ENCODE measurements around the gene KCNK1.

Gene KCNK1

DNA sequence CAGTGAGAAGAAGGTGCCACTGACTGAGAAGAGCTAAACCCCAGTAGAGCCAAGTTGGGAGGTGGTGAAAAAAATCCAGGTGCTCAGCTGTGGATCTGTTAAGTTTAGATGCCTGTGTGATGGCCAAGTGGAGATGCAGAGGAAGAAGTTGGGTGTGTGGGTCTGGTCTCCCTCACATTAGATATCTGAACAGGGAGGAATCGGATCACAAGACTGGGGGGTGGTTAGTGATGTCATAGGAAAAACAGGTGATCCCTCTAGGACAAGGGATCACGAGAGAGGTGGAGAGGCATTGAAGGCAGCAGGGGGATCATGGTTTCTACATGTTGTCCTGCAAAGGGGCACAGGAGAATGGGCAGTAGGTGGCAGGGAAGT is 22.6 kb downstream of the KCNK1 start:
- DNase-seq (ENCODE audit: low spot score), result no peak

DNA sequence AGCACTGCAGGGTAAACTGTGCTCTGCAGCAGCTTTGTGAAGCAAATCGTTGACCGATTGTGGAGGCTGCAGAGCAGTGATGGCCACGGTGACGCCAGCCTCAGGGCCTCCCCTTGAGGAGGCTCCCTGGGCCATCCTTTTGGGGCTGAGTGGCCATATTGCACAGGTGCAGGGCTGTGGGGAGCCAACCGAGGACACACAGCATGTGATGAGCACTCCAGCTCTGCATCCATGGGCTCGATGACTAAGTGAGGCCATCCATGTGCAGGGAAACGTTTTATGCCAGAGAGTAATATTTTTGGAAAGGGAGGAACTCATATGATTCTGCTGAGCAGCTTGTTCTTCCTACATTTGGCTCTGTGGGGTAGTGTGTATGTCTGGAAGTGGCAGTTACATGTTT is 24.6 kb downstream of the KCNK1 start:
- DNase-seq (ENCODE audit: low spot score), result no peak

- DNase-seq (ENCODE audit: low spot score), result no peak
Measured at GRCh38 chr1:233639611-233640010, 25.7 kb downstream of the KCNK1 start.

DNA sequence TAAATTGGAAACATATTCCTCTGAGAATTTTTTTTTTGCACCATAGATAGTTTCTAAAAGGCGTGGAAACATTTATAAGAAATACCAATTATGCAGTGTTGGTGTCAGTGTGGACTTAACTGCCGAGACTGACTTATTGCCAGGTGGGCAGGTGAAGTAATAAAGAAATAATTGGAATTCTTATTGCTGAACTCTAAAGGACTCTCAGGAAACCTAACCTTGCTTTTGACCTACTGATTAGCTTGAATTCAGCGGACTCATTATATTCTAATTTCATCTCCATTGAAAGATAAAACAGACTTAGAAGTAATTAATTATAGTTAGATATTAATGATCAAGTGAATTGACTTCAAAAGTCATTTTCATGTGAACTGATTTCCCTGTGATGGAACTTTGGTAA is 26.3 kb downstream of the KCNK1 start:
- no peak for DNase-seq (ENCODE audit: low spot score)

- DNase-seq (ENCODE audit: low spot score), result no peak
Measured at GRCh38 chr1:233641029-233641428, 27.1 kb downstream of the KCNK1 start.

GRCh38 chr1:233647073-233647472 is 33.2 kb downstream of the KCNK1 start:
- no peak for DNase-seq (ENCODE audit: low spot score)

GRCh38 chr1:233647636-233648035 is 33.7 kb downstream of the KCNK1 start:
- DNase-seq (ENCODE audit: low spot score), result no peak

DNA sequence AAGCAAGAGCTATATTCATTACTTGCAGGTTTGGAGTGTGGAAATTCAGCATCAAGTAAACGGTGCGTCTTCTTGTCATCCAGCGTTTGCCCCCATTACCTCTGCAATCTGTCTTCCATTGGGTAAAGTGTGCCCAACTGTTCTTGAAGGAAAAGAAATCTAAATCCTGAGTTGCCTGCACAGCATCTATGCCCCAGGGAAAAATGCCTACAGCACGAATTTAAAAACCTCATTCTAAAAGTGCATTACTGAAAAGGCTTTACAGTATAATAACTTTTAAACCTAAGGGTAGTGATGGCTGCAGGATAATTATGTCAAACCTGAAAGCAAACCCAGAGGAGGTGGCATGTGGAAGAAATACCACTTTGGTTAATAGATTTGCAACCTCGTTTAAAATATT is 37.2 kb downstream of the KCNK1 start:
- DNase-seq (ENCODE audit: low spot score), result no peak

DNA sequence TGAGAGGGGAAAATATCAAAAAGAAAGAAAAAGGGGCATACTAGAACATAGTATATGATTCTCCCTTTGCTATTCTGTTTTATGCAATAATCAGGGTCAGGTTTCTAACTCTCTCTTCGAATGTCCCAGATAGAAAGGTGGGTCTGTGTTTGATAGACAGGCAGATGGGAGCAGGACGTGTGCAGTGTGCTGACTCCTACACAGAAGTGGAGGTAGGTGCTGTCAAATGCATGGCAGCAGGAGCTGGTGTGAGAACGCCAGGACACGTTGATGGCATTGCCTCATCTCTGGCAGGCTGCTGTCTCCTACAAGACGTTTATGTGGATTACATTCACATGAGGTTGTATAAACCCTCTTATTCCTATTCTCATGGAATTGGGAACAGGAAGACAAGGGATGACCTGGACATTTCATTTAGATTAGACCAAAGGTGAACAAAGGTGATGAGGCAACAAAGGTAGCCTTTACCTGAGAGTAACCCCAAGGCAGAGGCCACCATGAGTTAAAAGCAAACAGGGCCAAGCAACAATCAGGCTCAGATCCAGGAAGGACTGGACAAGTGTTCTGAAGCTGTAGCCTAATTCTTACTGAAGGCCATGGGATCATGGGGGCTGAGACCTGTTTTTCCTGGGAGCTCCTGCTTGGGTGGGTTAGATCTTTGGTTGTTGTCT is 37.8 kb downstream of the KCNK1 start:
- no peak for DNase-seq (ENCODE audit: low spot score)

- DNase-seq (ENCODE audit: low spot score), result no peak
Measured at GRCh38 chr1:233652526-233652925, 38.6 kb downstream of the KCNK1 start.

- no peak for DNase-seq (ENCODE audit: low spot score)
Measured at GRCh38 chr1:233654658-233655280, 40.9 kb downstream of the KCNK1 start.

DNA sequence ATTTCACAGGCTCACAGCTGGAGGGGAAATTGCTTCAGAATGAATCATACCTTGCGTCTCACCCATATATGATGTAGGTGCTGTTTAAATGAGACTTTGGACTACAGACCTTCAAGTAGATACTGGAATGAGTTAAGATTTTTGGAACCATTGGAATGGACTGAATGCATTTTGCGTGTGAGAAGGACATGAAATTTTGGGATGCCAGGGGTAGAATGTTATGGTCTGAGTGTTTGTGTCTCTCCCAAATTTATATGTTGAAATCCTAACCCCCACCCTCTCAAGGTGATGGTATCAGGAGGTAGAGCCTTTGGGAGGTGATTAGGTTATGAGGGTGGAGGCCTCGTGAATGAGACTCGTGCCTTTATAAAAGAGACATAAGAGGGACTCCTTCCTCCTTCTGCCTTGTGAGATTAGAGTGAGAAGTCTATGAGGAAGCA is 41.4 kb downstream of the KCNK1 start:
- no peak for DNase-seq (ENCODE audit: low spot score)

GRCh38 chr1:233656032-233656635 is 42.2 kb downstream of the KCNK1 start:
- no peak for DNase-seq (ENCODE audit: low spot score)

DNA sequence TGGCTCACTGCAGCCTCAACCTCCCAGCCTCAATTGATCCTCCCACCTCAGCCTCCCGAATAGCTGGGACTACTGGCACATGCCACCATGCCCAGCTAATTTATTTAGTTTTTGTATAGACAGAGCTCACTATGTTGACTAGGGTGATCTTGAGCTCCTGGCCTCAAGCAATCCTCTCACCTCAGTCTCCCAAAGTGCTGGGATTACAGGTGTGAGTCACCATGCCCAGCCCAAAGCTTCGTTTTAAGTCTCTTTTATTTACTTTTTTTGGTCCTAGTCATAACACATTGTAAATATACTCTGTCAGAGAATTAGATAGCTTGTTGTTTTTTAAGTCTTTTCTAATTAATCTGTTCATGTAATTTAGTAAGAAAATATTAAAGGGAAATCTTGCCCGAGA is 42.8 kb downstream of the KCNK1 start:
- DNase-seq (ENCODE audit: low spot score), result no peak

DNA sequence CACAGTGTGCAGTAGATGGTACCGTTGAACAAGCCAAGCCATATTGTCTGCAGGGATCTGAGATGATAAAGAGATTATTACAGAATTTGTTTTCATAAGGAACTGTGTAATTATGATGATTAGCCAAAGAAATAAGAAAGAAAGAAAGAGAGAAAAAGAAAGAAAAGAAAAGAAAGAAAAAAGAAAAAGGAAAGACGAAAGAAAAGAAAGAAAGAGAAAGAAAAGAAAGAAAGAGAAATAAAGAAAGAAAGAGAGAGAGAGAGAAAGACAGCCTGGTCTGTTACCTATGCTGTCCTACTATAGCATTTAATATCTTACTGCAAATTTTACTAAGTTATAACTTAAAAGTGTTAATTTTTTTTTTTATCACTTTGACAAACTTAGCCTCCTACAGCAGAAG is 43.6 kb downstream of the KCNK1 start:
- DNase-seq (ENCODE audit: low spot score), result no peak

GRCh38 chr1:233659495-233659894 is 45.6 kb downstream of the KCNK1 start:
- DNase-seq (ENCODE audit: low spot score), result no peak

- DNase-seq (ENCODE audit: low spot score), result no peak
Measured at GRCh38 chr1:233661376-233662159, 47.7 kb downstream of the KCNK1 start.

DNA sequence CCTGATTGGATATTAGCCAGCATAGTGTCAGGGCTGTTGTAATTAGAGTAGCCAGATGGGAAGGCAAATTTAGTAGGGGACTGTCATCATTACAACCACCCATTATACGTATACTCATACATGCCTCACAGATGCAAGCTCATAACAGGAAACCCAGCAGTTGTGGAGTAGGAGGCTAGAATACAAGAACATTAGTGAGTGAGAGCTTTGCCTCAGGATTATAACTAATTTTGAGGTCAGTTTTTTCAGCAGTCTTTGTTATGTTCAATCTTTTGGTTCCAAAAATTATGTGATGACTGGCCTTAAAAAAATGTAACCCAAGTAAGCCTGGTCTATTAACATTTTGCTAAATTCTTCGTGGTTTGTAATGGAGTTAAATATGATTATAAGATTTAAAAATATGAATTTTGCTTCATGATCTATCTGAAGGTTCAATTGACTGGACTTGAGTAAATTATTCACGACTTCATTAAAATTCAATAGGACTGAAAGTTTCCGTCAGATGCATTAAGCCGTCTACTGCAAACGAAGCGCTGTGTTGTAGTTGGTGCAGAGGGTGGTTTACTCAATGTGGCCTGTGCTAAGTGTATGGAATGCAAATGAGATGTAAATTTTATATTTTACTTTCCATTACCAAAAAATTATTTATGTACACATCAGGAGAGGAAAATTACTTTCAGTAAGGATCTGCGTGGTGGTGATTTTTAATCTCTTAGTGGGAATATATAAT is 48.8 kb downstream of the KCNK1 start:
- DNase-seq (ENCODE audit: low spot score), result no peak

GRCh38 chr1:233664253-233664652 is 50.3 kb downstream of the KCNK1 start:
- DNase-seq (ENCODE audit: low spot score), result no peak

- no peak for DNase-seq (ENCODE audit: low spot score)
Measured at GRCh38 chr1:233664804-233665574, 51.1 kb downstream of the KCNK1 start.

DNA sequence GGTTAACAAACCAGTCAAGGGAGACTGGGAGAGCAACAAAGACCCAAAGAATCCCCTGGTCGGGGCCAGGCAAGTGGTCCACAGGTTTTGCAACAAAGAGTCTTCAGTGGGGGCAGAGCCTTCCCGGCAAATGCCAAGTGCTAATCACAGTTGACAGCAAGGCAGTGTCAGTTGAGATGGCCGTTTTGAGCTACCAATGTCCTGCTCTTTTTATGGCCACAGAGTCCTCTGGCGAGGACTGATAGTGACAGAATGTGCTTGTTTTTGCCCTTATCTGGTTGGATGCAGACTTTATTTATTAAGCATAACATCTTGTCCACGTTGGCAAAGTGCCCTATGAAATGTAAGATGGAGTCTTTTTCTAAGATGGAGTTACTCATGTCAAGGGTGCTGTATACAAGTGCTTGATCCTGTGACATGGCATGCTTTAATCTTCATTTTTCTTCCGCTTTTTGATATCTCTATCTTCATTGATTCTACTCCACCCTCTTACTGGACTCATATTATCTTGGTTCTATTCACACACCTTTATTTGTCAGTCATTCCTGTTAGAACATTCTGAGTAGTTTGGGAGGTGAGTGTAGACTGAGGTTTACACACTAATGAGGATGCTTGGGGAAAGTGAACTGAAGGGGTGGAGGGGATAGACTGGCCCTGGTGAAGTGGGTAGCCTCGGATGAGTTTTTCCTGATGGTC is 51.8 kb downstream of the KCNK1 start:
- no peak for DNase-seq (ENCODE audit: low spot score)
